Endodermal cell (in vitro differentiated cells): ENCODE data around the gene PRDM15. TPM values are rescaled to one million over a fixed set of nuclear protein-coding genes. Genes with fewer than 3 reads are reported as not detected.

Experiments
- DNase-seq: peaks from one replicate; pipeline ENCODE4 v3.0.0-alpha.2; 2017
- H3K27ac ChIP-seq: 2 replicates; pipeline ENCODE4 v1.5.1; 2013; ENCODE audit warnings: mild to moderate bottlenecking, low read depth, low read length, moderate library complexity
- H3K27me3 ChIP-seq: 2 replicates; pipeline ENCODE4 v1.6.1; 2013; ENCODE audit warnings: mild to moderate bottlenecking, low read length, moderate library complexity; ENCODE audit not compliant: insufficient read depth, control insufficient read depth, poor library complexity, severe bottlenecking
- H3K36me3 ChIP-seq: 2 replicates; pipeline ENCODE4 v1.7.0; 2013; ENCODE audit warnings: mild to moderate bottlenecking, low read length, moderate library complexity; ENCODE audit not compliant: control insufficient read depth, insufficient read depth
- H3K4me1 ChIP-seq: one replicate; pipeline ENCODE4 v1.7.0; 2013; ENCODE audit warnings: low read length; ENCODE audit not compliant: control insufficient read depth, insufficient read depth
- H3K4me3 ChIP-seq: 2 replicates; pipeline ENCODE4 v1.5.1; 2013; ENCODE audit warnings: mild to moderate bottlenecking, low read length, moderate library complexity
- H3K9ac ChIP-seq: 2 replicates; pipeline ENCODE4 v1.6.1; 2013; ENCODE audit warnings: mild to moderate bottlenecking, low read length, moderate library complexity; ENCODE audit not compliant: poor library complexity, severe bottlenecking; ENCODE audit errors: extremely low read depth
- H3K9me3 ChIP-seq: 2 replicates; pipeline ENCODE4 v1.6.1; 2013; ENCODE audit warnings: mild to moderate bottlenecking, low read length, moderate library complexity; ENCODE audit not compliant: control insufficient read depth
- H3K27ac Mint-ChIP-seq: 2 replicates; pipeline ENCODE4 v1.8.0; 2020; ENCODE audit warnings: mixed read lengths
- H3K27me3 Mint-ChIP-seq: 2 replicates; pipeline ENCODE4 v1.8.0; 2021; ENCODE audit warnings: mild to moderate bottlenecking, mixed read lengths; ENCODE audit not compliant: insufficient read depth
- H3K36me3 Mint-ChIP-seq: 2 replicates; pipeline ENCODE4 v1.8.0; 2020; ENCODE audit warnings: low read depth, mixed read lengths
- H3K4me1 Mint-ChIP-seq: 2 replicates; pipeline ENCODE4 v1.8.0; 2020; ENCODE audit warnings: mixed read lengths
- H3K4me3 Mint-ChIP-seq: 2 replicates; pipeline ENCODE4 v1.8.0; 2020; ENCODE audit warnings: mild to moderate bottlenecking, moderate library complexity, mixed read lengths
- H3K9me3 Mint-ChIP-seq: 2 replicates; pipeline ENCODE4 v1.8.0; 2020; ENCODE audit warnings: mild to moderate bottlenecking, mixed read lengths
- WGBS, 2 experiments: methylation state at CpG; one replicate each; pipeline versions ENCODE4 v1.1.5 to v1.1.7; 2013; ENCODE audit warnings: missing lambda C conversion rate in 2 of 2, mixed read lengths in 1 of 2; ENCODE audit not compliant: insufficient coverage in 1 of 2, insufficient read length in 1 of 2; 5-methylcytosine and 5-hydroxymethylcytosine counted together
- total RNA-seq, 2 donors: library from RNA; stranded (reverse); fragmentation: NEBNext Ultra II Directional in 1 of 2; extraction: Animal tissue kit (Norgen Biotek cat#: 25700) in 1 of 2; gene quantifications; 2 replicates in 1 of 2; 3 replicates in 1 of 2; pipeline ENCODE4 v1.2.1, GENCODE V29; 2021
- TF ChIP-seq, protein P1 (sequence below): fragments of 200-600 bp; sonication (generic); conservative IDR thresholded peaks from 2 replicates; pipeline ENCODE4 v1.5.0; 2021; ENCODE audit warnings: antibody characterized with exemption, mild to moderate bottlenecking

PRDM15 gene
- total RNA-seq, 2 donors from 2014 or later: 8.8 to 10.1 TPM

DNA sequence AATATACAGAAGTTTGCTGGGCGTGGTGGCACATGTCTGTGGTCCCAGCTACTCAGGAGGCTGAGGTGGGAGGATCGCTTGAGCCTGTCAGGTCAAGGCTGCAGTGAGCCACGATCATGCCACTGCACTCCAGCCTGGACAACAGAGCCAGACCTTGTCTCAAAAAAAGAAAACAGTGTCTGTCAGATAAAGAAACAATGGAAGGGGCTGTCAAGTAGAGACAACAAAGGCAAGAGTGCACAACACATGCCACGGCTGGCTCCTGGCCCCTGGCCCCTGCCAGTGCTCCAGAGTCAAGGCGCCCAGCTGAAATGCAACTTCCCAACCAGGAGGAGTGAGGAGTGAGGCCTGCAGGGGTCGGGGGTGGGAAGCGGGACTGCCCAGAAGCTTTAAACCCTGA is 32.6 kb downstream of the PRDM15 start:
- Histone ChIP-seq H3K4me1 (no peaks in the 10 kb centered on the region), H3K27me3 (no peaks in the 10 kb centered on the region), H3K9me3 (peaks cover 8% of the 10 kb centered on the region), H3K9ac (no peak overlapping the region), H3K4me3 (no peak overlapping the region), H3K27ac (no peak overlapping the region), H3K36me3 (peaks cover 13% of the 10 kb centered on the region)
- Mint-ChIP-seq H3K27ac (no peak overlapping the region), H3K36me3 (peaks cover 27% of the 10 kb centered on the region), H3K4me3 (no peak overlapping the region), H3K4me1 (no peaks in the 10 kb centered on the region), H3K9me3 (no peaks in the 10 kb centered on the region), H3K27me3 (no peaks in the 10 kb centered on the region)
- WGBS, 2 experiments: 89 to 90% methylated on average over 6 to 7 of the region's 7 CpGs
- DNase-seq: no peak
- TF ChIP-seq, protein P1, sequence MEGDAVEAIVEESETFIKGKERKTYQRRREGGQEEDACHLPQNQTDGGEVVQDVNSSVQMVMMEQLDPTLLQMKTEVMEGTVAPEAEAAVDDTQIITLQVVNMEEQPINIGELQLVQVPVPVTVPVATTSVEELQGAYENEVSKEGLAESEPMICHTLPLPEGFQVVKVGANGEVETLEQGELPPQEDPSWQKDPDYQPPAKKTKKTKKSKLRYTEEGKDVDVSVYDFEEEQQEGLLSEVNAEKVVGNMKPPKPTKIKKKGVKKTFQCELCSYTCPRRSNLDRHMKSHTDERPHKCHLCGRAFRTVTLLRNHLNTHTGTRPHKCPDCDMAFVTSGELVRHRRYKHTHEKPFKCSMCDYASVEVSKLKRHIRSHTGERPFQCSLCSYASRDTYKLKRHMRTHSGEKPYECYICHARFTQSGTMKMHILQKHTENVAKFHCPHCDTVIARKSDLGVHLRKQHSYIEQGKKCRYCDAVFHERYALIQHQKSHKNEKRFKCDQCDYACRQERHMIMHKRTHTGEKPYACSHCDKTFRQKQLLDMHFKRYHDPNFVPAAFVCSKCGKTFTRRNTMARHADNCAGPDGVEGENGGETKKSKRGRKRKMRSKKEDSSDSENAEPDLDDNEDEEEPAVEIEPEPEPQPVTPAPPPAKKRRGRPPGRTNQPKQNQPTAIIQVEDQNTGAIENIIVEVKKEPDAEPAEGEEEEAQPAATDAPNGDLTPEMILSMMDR: no peak

DNA sequence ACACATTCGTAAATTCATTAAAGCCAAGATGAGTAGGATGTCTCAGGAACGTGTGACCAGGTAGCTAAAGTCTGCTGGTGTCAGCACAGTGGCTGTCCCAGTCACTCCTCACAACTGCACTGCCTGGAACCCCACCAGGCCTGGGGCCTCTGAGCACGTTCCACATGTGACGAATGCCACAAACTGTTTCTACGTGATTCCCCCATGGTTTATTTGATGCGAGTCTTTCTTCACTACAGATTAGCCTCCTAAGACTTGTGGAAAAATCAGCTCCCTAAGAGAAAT is 33.2 kb downstream of the PRDM15 start:
- Mint-ChIP-seq H3K4me3 (no peak overlapping the region), H3K27me3 (no peaks in the 10 kb centered on the region), H3K9me3 (peaks cover 5% of the 10 kb centered on the region), H3K36me3 (peaks cover 32% of the 10 kb centered on the region), H3K4me1 (no peaks in the 10 kb centered on the region), H3K27ac (no peak overlapping the region)
- no peaks in the 10 kb centered on the region for H3K27me3 ChIP-seq
- H3K4me3 ChIP-seq: no peak overlapping the region
- no peaks in the 10 kb centered on the region for H3K4me1 ChIP-seq
- peaks cover 13% of the 10 kb centered on the region for H3K9me3 ChIP-seq
- H3K36me3 ChIP-seq: peaks cover 8% of the 10 kb centered on the region
- WGBS, 2 experiments: 88 to 89% methylated on average over 5 to 6 of the region's 6 CpGs
- H3K9ac ChIP-seq: no peak overlapping the region
- TF ChIP-seq, protein P1: no peak
- H3K27ac ChIP-seq: no peak overlapping the region
- no peak for DNase-seq

DNA sequence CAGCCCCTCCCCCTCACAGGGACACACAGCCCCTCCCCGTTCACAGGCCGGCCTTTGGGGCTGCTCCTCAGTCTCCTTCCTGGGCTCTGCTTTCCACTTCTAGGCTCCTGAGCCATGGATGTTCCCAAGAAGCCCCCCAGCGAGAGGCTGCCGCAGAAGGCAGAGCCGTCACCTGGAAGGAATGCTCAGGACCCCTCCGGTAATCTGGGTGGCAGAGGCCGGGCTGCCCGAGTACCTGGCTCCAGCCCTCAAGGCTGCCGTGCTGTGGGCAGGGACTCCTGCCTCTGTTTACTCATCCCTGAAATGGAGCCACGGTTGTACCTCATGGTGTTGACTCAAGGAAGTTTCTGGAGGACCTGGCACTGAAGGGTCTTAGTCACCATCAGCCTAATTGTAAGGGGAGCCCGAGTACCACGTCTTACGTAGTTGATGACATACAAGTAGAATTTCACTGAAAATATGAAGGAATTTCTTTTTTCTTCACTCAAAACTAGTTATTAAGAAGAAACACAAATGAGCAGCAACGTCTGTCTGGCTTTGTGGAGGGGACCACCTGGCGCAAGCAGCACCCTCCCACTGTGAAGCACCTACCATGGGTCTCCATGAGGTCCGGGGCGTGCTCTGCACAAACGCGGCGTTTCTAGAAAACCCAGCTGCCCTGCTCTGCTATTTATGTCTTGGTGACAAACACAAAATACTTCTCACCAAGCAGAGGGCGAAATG is 33.7 kb downstream of the PRDM15 start:
- Mint-ChIP-seq H3K27me3 (no peaks in the 10 kb centered on the region), H3K27ac (no peak overlapping the region), H3K9me3 (peaks cover 9% of the 10 kb centered on the region), H3K36me3 (peaks cover 32% of the 10 kb centered on the region), H3K4me1 (no peaks in the 10 kb centered on the region), H3K4me3 (no peak overlapping the region)
- DNase-seq: no peak
- H3K4me3 ChIP-seq: no peak overlapping the region
- H3K27ac ChIP-seq: no peak overlapping the region
- no peak overlapping the region for H3K9ac ChIP-seq
- TF ChIP-seq, protein P1: no peak
- no peaks in the 10 kb centered on the region for H3K4me1 ChIP-seq
- no peaks in the 10 kb centered on the region for H3K27me3 ChIP-seq
- 92 to 94% methylated on average over 16 to 21 of the region's 21 CpGs for WGBS, 2 experiments
- H3K9me3 ChIP-seq: peaks cover 18% of the 10 kb centered on the region
- H3K36me3 ChIP-seq: peaks cover 9% of the 10 kb centered on the region
